MM.1S (cell line): ENCODE measurements around the gene HIBCH.

Experiments
- DNase-seq: peaks from one replicate; pipeline ENCODE4 v3.0.0-alpha.2; 2015
- H2AFZ ChIP-seq: fragments of 300-600 bp; sonication (generic); 2 replicates; pipeline ENCODE4 v1.6.0; 2016; ENCODE audit warnings: antibody characterized with exemption, low read length
- H3F3A ChIP-seq: fragments of 300-600 bp; sonication (generic); 2 replicates; pipeline ENCODE4 v1.6.1; 2016; ENCODE audit warnings: mild to moderate bottlenecking, antibody characterized with exemption, low read length, moderate library complexity, mixed read lengths; ENCODE audit not compliant: insufficient read depth
- H3K27ac ChIP-seq: fragments of 300-600 bp; sonication (generic); 2 replicates; pipeline ENCODE4 v1.5.1; 2016; ENCODE audit warnings: mild to moderate bottlenecking, low read length
- H3K27me3 ChIP-seq: fragments of 300-600 bp; sonication (generic); replicated peaks from 2 replicates; pipeline ENCODE4 v1.6.0; 2016; ENCODE audit warnings: low read length; ENCODE audit not compliant: insufficient read depth
- H3K36me3 ChIP-seq: fragments of 300-600 bp; sonication (generic); replicated peaks from 2 replicates; pipeline ENCODE4 v1.6.1; 2016; ENCODE audit warnings: mild to moderate bottlenecking, low read length, mixed read lengths; ENCODE audit not compliant: insufficient read depth
- H3K4me1 ChIP-seq: fragments of 300-600 bp; sonication (generic); 2 replicates; pipeline ENCODE4 v1.6.1; 2016; ENCODE audit warnings: low read length, mixed read lengths
- H3K4me2 ChIP-seq: fragments of 300-600 bp; sonication (generic); 2 replicates; pipeline ENCODE4 v1.6.0; 2016; ENCODE audit warnings: low read depth, low read length
- H3K4me3 ChIP-seq: fragments of 300-600 bp; sonication (generic); 2 replicates; pipeline ENCODE4 v1.5.1; 2016; ENCODE audit warnings: low read length, mixed read lengths
- H3K79me2 ChIP-seq: fragments of 300-600 bp; sonication (generic); 2 replicates; pipeline ENCODE4 v1.6.1; 2016; ENCODE audit warnings: mixed run types, low read length, mixed read lengths
- H3K9ac ChIP-seq: fragments of 300-600 bp; sonication (generic); 2 replicates; pipeline ENCODE4 v1.6.1; 2016; ENCODE audit warnings: low read length, mixed read lengths
- H3K9me2 ChIP-seq: fragments of 300-600 bp; sonication (generic); replicated peaks from 2 replicates; pipeline ENCODE4 v1.6.1; 2016; ENCODE audit warnings: mild to moderate bottlenecking, low read length, mixed read lengths; ENCODE audit not compliant: insufficient read depth
- H3K9me3 ChIP-seq: fragments of 300-600 bp; sonication (generic); replicated peaks from 2 replicates; pipeline ENCODE4 v1.6.1; 2016; ENCODE audit warnings: mild to moderate bottlenecking, low read length, mixed read lengths; ENCODE audit not compliant: insufficient read depth
- H4K20me1 ChIP-seq: fragments of 300-600 bp; sonication (generic); 2 replicates; pipeline ENCODE4 v1.6.1; 2016; ENCODE audit warnings: mild to moderate bottlenecking, low read length, moderate library complexity, mixed read lengths; ENCODE audit not compliant: insufficient read depth
- EZH2 ChIP-seq: fragments of 300-600 bp; sonication (generic); optimal IDR thresholded peaks from 2 replicates; pipeline ENCODE3; 2017; ENCODE audit warnings: low read depth, mild to moderate bottlenecking, antibody characterized with exemption, low read length, mixed read lengths
- EZH2phosphoT487 ChIP-seq: fragments of 300-600 bp; sonication (generic); IDR thresholded peaks from 2 replicates; pipeline ENCODE4 v1.6.1; 2018; ENCODE audit warnings: antibody characterized with exemption, low read length
- TF ChIP-seq, protein P1 (sequence below): fragments of 300-600 bp; sonication (generic); IDR thresholded peaks from 2 replicates; pipeline ENCODE4 v1.5.1; 2016; ENCODE audit warnings: antibody characterized with exemption, low read length, mixed read lengths

HIBCH gene

DNA sequence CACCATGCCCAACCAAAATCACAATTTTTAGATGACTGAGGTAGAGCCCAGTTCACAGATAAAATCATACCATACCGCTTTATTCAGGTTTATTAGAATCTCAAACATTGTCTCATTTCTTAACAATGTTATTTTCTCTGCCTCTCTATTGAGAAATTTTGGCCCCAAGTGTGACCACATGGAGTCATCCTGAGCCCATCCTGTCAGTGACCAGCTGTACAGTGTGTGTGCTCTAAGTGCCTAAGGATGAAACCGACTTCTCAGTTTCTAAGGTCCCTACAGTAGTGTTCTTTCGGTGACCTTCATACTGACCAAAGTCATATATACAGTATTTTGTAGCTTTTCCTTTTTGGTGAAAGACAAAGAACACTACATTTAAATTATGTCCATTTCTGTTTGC is 133.4 kb downstream of the HIBCH start:
- Histone ChIP-seq H3K4me2 (no peak overlapping the region), H4K20me1 (no peaks in the 10 kb centered on the region), H3K27ac (no peak overlapping the region), H3K4me3 (no peak overlapping the region), H3F3A (peaks cover 12% of the 10 kb centered on the region), H3K9me3 (no peaks in the 10 kb centered on the region), H3K9ac (no peak overlapping the region), H2AFZ (no peak overlapping the region), H3K36me3 (no peaks in the 10 kb centered on the region), H3K4me1 (peaks cover 25% of the 10 kb centered on the region), H3K9me2 (no peaks in the 10 kb centered on the region), H3K27me3 (no peaks in the 10 kb centered on the region), H3K79me2 (peaks cover 62% of the 10 kb centered on the region)
- TF ChIP-seq, protein P1, sequence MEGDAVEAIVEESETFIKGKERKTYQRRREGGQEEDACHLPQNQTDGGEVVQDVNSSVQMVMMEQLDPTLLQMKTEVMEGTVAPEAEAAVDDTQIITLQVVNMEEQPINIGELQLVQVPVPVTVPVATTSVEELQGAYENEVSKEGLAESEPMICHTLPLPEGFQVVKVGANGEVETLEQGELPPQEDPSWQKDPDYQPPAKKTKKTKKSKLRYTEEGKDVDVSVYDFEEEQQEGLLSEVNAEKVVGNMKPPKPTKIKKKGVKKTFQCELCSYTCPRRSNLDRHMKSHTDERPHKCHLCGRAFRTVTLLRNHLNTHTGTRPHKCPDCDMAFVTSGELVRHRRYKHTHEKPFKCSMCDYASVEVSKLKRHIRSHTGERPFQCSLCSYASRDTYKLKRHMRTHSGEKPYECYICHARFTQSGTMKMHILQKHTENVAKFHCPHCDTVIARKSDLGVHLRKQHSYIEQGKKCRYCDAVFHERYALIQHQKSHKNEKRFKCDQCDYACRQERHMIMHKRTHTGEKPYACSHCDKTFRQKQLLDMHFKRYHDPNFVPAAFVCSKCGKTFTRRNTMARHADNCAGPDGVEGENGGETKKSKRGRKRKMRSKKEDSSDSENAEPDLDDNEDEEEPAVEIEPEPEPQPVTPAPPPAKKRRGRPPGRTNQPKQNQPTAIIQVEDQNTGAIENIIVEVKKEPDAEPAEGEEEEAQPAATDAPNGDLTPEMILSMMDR = no peak
- TF ChIP-seq EZH2phosphoT487 (no peak), EZH2 (no peak)
- DNase-seq = no peak

DNA sequence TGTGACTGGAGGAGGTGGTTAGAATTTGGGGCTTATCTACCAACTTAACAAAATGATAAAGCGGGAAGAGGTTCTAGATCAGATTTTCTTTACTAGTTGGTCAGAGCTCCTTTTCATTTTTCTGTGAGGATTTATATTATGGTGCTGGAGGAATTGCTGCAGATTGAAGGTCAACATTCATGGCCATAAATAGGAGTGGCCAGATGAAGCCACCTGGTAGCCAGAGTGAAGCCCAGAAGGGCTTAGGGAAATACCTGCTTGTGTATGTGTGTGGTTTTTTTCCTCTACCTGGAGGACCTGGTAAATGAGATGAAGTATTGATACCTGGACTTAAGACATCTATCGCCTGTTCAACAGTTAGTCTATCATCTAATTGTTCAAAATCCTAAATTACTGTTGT is 134.2 kb downstream of the HIBCH start:
- Histone ChIP-seq H3K27ac (no peak overlapping the region), H3K4me3 (no peak overlapping the region), H3K4me1 (peaks cover 25% of the 10 kb centered on the region), H3K4me2 (no peak overlapping the region), H3K9me3 (no peaks in the 10 kb centered on the region), H3F3A (peaks cover 17% of the 10 kb centered on the region), H3K9ac (no peak overlapping the region), H3K79me2 (peaks cover 60% of the 10 kb centered on the region), H3K9me2 (no peaks in the 10 kb centered on the region), H4K20me1 (no peaks in the 10 kb centered on the region), H3K36me3 (no peaks in the 10 kb centered on the region), H2AFZ (no peak overlapping the region), H3K27me3 (no peaks in the 10 kb centered on the region)
- DNase-seq = no peak
- TF ChIP-seq, protein P1 = no peak

DNA sequence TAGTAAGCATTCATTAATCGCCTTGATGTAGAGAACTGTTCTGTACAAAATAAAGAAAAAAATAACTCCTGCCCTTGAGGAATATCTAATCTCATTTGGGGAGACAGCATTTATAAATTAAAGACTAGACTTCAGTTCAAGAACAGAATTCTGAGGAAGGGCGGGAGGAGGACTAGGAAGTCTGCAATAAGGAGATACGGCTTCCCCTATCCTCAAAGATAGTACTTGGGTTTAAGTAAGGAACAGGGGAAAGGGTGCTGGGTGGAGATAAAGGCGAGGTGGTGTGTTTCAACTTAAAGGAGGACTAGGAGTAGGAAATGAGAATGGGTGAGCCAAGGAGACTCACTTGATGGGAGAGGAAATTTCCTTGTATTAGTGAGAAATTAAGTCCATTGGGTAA is 135.2 kb downstream of the HIBCH start:
- Histone ChIP-seq H3F3A (peaks cover 23% of the 10 kb centered on the region), H3K27ac (no peak overlapping the region), H2AFZ (no peak overlapping the region), H3K27me3 (no peaks in the 10 kb centered on the region), H3K4me3 (no peak overlapping the region), H4K20me1 (no peaks in the 10 kb centered on the region), H3K4me1 (peaks cover 28% of the 10 kb centered on the region), H3K9ac (no peak overlapping the region), H3K79me2 (peaks cover 60% of the 10 kb centered on the region), H3K9me2 (no peaks in the 10 kb centered on the region), H3K4me2 (no peak overlapping the region), H3K9me3 (no peaks in the 10 kb centered on the region), H3K36me3 (no peaks in the 10 kb centered on the region)
- TF ChIP-seq EZH2phosphoT487 = no peak
- TF ChIP-seq, protein P1 = no peak
- TF ChIP-seq EZH2 = no peak
- DNase-seq = no peak
